HepG2 (cell line): ENCODE data around the gene FBXO33. TPM values are rescaled to one million over a fixed set of nuclear protein-coding genes. Genes with fewer than 3 reads are reported as not detected.

Source experiments
- ARID5B ChIP-seq: IDR thresholded peaks from 2 replicates; pipeline ENCODE4 v1.4.0; 2020; ENCODE audit warnings: mild to moderate bottlenecking, missing genetic modification reagents
- DR1 ChIP-seq: sonication (generic); formaldehyde crosslinking; IDR thresholded peaks from 2 replicates; pipeline ENCODE4 v1.8.0; 2021; ENCODE audit warnings: mild to moderate bottlenecking, missing genetic modification reagents, inconsistent platforms
- GFI1 ChIP-seq: sonication (generic); formaldehyde crosslinking; IDR thresholded peaks from 2 replicates; pipeline ENCODE4 v1.5.0; 2020; ENCODE audit warnings: missing genetic modification reagents, mild to moderate bottlenecking, borderline replicate concordance
- KDM5A ChIP-seq: fragments of 200-600 bp; sonication (generic); IDR thresholded peaks from 2 replicates; pipeline ENCODE4 v1.7.0; 2018; ENCODE audit warnings: antibody characterized with exemption, mild to moderate bottlenecking, low read length, borderline replicate concordance
- KDM6A ChIP-seq: IDR thresholded peaks from 2 replicates; pipeline ENCODE4 v1.6.1; 2016; ENCODE audit warnings: low read depth
- PHB2 ChIP-seq: fragments of 450-650 bp; IDR thresholded peaks from 2 replicates; pipeline ENCODE4 v1.6.1; 2018; ENCODE audit not compliant: partially characterized antibody
- RARG ChIP-seq: sonication (generic); formaldehyde crosslinking; IDR thresholded peaks from 2 replicates; pipeline ENCODE4 v1.4.0; 2020; ENCODE audit warnings: low read depth, mild to moderate bottlenecking, missing genetic modification reagents
- SIN3A ChIP-seq: IDR thresholded peaks from 2 replicates; pipeline ENCODE4 v1.6.1; 2011; ENCODE audit warnings: low read depth, mild to moderate bottlenecking, control low read depth, low read length, borderline replicate concordance
- SP5 ChIP-seq: IDR thresholded peaks from 2 replicates; pipeline ENCODE4 v1.6.1; 2016; ENCODE audit warnings: low read depth, borderline replicate concordance
- STAG1 ChIP-seq: sonication (generic); formaldehyde crosslinking; IDR thresholded peaks from 2 replicates; pipeline ENCODE4 v1.4.0; 2020; ENCODE audit warnings: missing genetic modification reagents
- TBX2 ChIP-seq: sonication (generic); formaldehyde crosslinking; IDR thresholded peaks from 2 replicates; pipeline ENCODE4 v1.5.0; 2020; ENCODE audit warnings: missing genetic modification reagents, mild to moderate bottlenecking, borderline replicate concordance
- THAP7 ChIP-seq: sonication (generic); formaldehyde crosslinking; IDR thresholded peaks from 2 replicates; pipeline ENCODE4 v1.8.1; 2023; ENCODE audit warnings: mild to moderate bottlenecking, missing genetic modification reagents
- ZFP36L2 ChIP-seq: sonication (generic); formaldehyde crosslinking; IDR thresholded peaks from 2 replicates; pipeline ENCODE4 v1.4.0; 2020; ENCODE audit warnings: missing genetic modification reagents
- ZKSCAN1 ChIP-seq: fragments of 150-350 bp; IDR thresholded peaks from 2 replicates; pipeline ENCODE4 v1.6.1; 2014; ENCODE audit warnings: low read length
- ZNF160 ChIP-seq: sonication (generic); formaldehyde crosslinking; IDR thresholded peaks from 2 replicates; pipeline ENCODE4 v1.8.0; 2022; ENCODE audit warnings: mild to moderate bottlenecking, inconsistent platforms, missing genetic modification reagents
- ZNF253 ChIP-seq: sonication (generic); formaldehyde crosslinking; IDR thresholded peaks from 2 replicates; pipeline ENCODE4 v1.8.0; 2022; ENCODE audit warnings: mild to moderate bottlenecking, missing genetic modification reagents, borderline replicate concordance
- ZNF331 ChIP-seq: sonication (generic); formaldehyde crosslinking; IDR thresholded peaks from 2 replicates; pipeline ENCODE4 v1.4.0; 2020; ENCODE audit warnings: missing genetic modification reagents
- ZNF577 ChIP-seq: sonication (generic); formaldehyde crosslinking; IDR thresholded peaks from 2 replicates; pipeline ENCODE4 v1.4.0; 2020; ENCODE audit warnings: mild to moderate bottlenecking, low read depth, missing genetic modification reagents, borderline replicate concordance
- ZNF709 ChIP-seq: sonication (generic); formaldehyde crosslinking; IDR thresholded peaks from 2 replicates; pipeline ENCODE4 v1.5.0; 2020; ENCODE audit warnings: mild to moderate bottlenecking, missing genetic modification reagents
- polyA plus RNA-seq, 8 experiments: library from polyadenylated mRNA; depleted of rRNA in 3 of 8; stranded (reverse) in 7 of 8; unstranded in 1 of 8; fragments of >200 nt; fragmentation: Illumina TruSeq in 4 of 8; extraction: Trizol in 4 of 8; gene quantifications; 2 replicates each; pipeline versions ENCODE4 v1.2.1 to v1.2.3, GENCODE V29; 2011 to 2016; ENCODE audit warnings: low read depth in 4 of 8, missing spikeins in 1 of 8, mixed read lengths in 1 of 8; ENCODE audit not compliant: insufficient read depth in 1 of 8
- total RNA-seq, 5 experiments: library from RNA; depleted of rRNA; stranded (reverse); fragments of >200 nt; fragmentation: Illumina TruSeq; extraction: Trizol; gene quantifications; 2 replicates each; pipeline ENCODE4 v1.2.3, GENCODE V29; 2016; ENCODE audit warnings: low read depth in 1 of 5

FBXO33 gene
- total and polyA plus RNA-seq, 2 of the 13 experiments (the other 11 are each of a cell fraction or from before 2014, with no cell fraction given): 15.5 to 16.9 TPM

- TF ChIP-seq THAP7 (CRISPR knock-in tag) (no peak), ZNF160 (CRISPR knock-in tag) (no peak), ZNF709 (CRISPR knock-in tag) (no peak), SIN3A (no peak), ZKSCAN1 (no peak), STAG1 (CRISPR knock-in tag) (peak; percentile 79), ZNF331 (CRISPR knock-in tag) (peak; percentile 37; the same call in 1 of the 2 replicates), PHB2 (no peak), TBX2 (CRISPR knock-in tag) (no peak), RARG (no peak), ZNF253 (CRISPR knock-in tag) (no peak), GFI1 (CRISPR knock-in tag) (no peak), KDM5A (no peak; the same call in 1 of the 2 replicates), KDM6A (CRISPR knock-in tag) (no peak), ZNF577 (CRISPR knock-in tag) (no peak), DR1 (no peak), ZFP36L2 (CRISPR knock-in tag) (no peak), SP5 (CRISPR knock-in tag) (no peak), ARID5B (0 out of 2 replicates have a peak, but pooled peaks have one; percentile 10)
Observed at GRCh38 chr14:39426605-39427004, 5.6 kb downstream of the FBXO33 start (continued).
